HG03565 (cell line): ENCODE data around the gene HSPA2.
"Not testable (repeated sequence)": the region's sequence is repeated elsewhere in the genome, so short reads cannot be mapped to it uniquely, and the experiment has no call there.

Experiments
- ATAC-seq: cut with Tn5 transposase; IDR thresholded peaks from one replicate; pipeline ENCODE4 v1.9.1; 2021; ENCODE audit warnings: mild to moderate bottlenecking, moderate library complexity; ENCODE audit not compliant: unreplicated experiment

HSPA2 gene

DNA sequence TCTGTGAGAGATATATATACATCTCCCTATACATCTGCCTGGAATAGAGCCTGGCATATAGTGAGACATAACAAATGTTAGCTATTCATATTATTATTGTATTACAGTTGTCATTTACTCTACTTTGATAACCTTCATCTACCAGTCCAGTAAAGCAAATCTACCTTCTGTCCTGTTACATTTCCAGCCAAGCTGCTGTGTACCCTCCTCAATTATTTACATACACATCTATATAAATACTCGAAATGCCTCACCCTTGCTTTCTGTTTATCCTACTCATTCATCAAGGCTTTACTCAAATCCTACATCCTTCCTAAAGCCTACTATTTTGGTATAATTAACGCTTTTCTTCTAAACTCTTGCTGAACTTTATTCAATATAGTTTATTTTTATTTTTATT is 27.3 kb upstream of the HSPA2 start:
- no peak for ATAC-seq

DNA sequence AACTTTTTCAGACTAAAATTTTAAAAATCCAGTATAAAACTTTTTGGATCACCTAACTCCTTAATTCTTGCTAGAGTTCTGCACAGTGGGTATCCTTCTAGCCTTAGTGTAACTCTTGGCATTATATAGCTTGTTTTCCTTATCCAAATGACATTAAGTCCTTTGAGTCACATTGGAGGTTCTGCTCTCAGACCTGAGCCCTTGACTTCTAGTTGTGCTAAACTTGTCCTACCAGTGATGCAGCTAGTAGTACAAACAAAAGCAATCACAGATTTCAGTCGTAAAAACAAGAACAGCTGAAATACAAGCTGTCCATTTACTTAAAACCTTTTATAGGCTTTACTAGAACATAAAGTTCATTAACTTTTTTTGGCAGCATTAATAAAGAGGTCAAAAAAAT is 25.5 kb upstream of the HSPA2 start:
- ATAC-seq, result no peak

- no peak for ATAC-seq
Observed at GRCh38 chr14:64516969-64517368, 23.6 kb upstream of the HSPA2 start.

DNA sequence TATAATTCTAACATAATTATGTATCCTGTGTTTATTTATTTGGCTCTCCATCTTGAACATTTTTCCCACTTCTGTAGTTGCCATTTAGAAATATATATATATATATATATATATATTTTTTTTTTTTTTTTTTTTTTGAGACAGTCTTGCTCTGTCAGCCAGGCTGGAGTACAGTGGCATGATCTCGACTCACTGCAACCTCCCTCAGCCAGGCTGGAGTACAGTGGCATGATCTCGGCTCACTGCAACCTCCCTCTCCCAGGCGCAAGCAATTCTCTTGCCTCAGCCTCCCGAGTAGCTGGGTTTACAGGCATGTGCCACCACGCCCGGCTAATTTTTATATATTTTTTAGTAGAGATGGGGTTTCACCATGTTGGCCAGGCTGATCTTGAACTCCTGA is 22.9 kb upstream of the HSPA2 start:
- not testable (repeated sequence) for ATAC-seq

DNA sequence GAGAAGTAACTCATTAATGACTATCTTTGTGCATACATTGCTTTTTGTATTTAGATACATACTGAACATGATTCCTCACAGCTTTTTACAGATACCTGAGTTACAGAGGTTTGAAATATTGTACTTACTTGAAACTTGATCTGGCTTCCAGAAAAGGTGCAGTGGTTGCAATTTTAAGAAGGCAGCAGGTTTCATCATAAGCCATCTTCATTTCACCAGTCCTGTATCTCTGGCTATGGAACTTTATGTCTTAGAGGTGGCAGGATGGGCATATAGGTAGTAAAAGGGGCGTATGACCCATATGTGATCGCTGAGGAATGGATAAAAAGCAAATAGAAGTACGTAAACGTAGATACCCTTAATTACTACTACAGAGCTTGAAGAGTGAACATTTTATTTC is 22.3 kb upstream of the HSPA2 start:
- no peak for ATAC-seq

GRCh38 chr14:64520699-64521098 is 19.8 kb upstream of the HSPA2 start:
- no peak for ATAC-seq

- ATAC-seq, result no peak
Observed at GRCh38 chr14:64522591-64523355, 17.8 kb upstream of the HSPA2 start.

DNA sequence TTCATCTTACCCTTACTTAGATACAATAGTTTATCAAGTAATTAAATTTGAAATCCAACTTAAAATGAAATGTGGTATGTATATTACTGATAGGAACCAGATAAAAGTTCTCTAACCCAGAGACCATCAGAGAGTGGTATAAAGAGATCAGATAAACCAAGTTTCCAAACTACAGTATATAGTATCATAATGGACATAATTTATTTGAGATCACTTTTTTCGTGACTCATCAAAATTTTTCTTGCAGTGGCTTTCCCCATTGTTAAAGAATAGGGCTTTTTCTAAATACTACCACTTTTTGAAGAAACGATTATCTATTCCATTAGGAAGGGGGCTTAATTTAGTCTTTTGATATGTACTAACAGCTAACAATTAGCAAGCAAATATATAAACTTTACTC is 15.2 kb upstream of the HSPA2 start:
- ATAC-seq, result no peak

DNA sequence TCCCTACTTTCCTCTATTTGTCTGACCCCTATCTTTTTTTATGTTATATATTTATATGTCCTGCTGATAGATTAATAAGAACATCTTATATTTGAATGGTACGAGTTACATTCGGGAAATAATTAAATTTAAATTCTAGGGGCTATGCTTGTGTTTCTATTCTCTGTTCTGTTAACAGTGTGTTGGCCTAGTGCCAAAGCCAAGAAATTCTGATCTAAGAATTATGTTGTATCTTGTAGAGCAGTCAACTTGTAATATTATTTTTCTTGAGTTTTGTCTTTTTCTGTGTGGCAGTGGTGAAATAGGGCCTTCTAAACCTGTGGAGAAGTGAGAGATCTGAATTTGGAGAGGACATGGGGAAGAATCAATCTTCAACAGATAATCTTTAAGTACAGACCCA is 9.0 kb upstream of the HSPA2 start:
- ATAC-seq, result no peak

GRCh38 chr14:64536488-64537245 is 3.9 kb upstream of the HSPA2 start:
- ATAC-seq, result no peak

GRCh38 chr14:64541261-64541971 is 875 bp downstream of the HSPA2 start:
- ATAC-seq, result no peak

DNA sequence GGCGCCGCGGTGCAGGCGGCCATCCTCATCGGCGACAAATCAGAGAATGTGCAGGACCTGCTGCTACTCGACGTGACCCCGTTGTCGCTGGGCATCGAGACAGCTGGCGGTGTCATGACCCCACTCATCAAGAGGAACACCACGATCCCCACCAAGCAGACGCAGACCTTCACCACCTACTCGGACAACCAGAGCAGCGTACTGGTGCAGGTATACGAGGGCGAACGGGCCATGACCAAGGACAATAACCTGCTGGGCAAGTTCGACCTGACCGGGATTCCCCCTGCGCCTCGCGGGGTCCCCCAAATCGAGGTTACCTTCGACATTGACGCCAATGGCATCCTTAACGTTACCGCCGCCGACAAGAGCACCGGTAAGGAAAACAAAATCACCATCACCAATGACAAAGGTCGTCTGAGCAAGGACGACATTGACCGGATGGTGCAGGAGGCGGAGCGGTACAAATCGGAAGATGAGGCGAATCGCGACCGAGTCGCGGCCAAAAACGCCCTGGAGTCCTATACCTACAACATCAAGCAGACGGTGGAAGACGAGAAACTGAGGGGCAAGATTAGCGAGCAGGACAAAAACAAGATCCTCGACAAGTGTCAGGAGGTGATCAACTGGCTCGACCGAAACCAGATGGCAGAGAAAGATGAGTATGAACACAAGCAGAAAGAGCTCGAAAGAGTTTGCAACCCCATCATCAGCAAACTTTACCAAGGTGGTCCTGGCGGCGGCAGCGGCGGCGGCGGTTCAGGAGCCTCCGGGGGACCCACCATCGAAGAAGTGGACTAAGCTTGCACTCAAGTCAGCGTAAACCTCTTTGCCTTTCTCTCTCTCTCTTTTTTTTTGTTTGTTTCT is 1.7 kb downstream of the HSPA2 start:
- no peak for ATAC-seq

DNA sequence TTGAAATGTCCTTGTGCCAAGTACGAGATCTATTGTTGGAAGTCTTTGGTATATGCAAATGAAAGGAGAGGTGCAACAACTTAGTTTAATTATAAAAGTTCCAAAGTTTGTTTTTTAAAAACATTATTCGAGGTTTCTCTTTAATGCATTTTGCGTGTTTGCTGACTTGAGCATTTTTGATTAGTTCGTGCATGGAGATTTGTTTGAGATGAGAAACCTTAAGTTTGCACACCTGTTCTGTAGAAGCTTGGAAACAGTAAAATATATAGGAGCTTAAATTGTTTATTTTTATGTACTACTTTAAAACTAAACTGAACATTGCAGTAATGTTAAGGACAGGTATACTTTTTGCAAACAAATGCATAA is 2.3 kb downstream of the HSPA2 start:
- ATAC-seq, result no peak

GRCh38 chr14:64544607-64545312 is 4.2 kb downstream of the HSPA2 start:
- ATAC-seq, result no peak

DNA sequence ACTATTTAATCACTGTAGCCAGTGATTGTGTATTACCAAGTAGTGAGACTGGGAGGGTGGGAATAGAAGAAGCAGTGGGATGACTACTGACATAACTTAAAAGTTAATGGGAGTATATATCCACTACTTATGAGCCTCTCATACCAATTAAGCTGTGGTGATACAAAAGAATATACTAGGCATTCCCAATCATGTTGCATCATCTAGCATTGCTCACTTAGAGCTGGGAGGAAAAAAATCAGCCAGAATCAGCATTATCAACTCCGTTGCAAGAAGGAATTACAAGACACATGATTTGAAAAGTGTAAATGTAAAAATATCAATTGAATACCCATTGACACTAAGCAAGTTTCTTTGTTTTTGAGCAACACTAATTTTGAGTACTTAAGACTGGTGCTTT is 8.5 kb downstream of the HSPA2 start:
- no peak for ATAC-seq

DNA sequence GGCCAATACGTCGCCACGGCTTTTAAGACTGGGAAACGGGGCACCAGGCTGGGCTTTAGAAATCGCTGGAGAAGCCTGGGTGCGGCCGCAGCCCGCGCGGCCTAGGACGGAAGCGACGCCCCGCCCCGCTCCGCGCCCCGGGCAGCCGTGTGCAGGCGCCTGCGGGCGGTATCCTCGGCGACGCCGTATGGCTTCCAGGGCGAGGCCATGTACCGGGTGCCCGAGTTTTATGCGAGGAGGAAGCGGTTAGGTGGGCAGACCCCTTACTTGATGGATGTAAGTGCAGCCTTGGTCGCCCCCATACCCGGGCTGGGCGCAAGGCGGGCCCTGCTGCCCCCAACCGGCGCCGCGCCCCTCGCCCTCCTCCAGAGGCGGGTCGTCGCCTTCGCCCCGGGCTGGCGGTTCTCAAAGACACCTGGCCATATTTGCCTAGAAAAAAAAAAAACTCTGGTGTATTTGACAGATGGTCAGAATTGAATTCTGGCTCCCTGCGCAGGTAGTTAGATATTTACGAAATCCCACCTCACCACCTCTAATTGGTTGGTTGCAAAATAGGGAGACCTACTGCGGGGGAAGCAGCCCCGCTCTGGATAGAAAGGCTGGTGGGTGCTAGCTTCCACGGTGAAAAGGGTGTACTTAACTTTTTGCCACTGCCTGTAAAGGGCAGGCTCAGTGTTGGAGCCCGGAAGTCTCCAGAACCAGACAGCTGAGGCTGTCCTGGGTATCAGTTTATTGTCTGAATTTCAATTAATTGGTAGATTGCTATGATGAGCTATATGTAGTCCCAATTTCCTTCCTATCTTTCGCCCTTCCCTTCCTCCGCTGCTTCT is 9.5 kb downstream of the HSPA2 start, which contains the start of gene PPP1R36:
Gene PPP1R36, plus strand, starts transcription at position 171 of the 830 bp plus-strand sequence. Its CDS starts 37 bp downstream, at position 208.
- no peak for ATAC-seq

- no peak for ATAC-seq
Observed at GRCh38 chr14:64550621-64551333, 10.2 kb downstream of the HSPA2 start.

GRCh38 chr14:64554556-64554955 is 14.0 kb downstream of the HSPA2 start:
- ATAC-seq, result no peak

- ATAC-seq, result no peak
Observed at GRCh38 chr14:64556526-64556925, 16.0 kb downstream of the HSPA2 start.
